Lower lobe of right lung (tissue), 2 donors: ENCODE results near the gene CDH1. TPM values are rescaled to one million over a fixed set of nuclear protein-coding genes. Genes with fewer than 3 reads are reported as not detected.
A peak's percentile ranks its signal among the peaks of the same experiment; 100 is the strongest.

Source experiments
- ATAC-seq, 2 donors: fragments of 200-7000 bp; cut with Tn5 transposase; one replicate each; pipeline ENCODE4 v1.9.1; 2020 to 2022; ENCODE audit warnings: mild to moderate bottlenecking in 2 of 2, moderate library complexity in 2 of 2
- DNase-seq: peaks from one replicate; pipeline ENCODE4 v3.0.0-alpha.2; 2020
- H3K27ac ChIP-seq: fragments of 200-600 bp; one replicate; pipeline ENCODE4 v1.8.0; 2022
- H3K27me3 ChIP-seq: fragments of 200-600 bp; one replicate; pipeline ENCODE4 v1.8.0; 2022; ENCODE audit warnings: low read depth
- H3K36me3 ChIP-seq: fragments of 200-600 bp; one replicate; pipeline ENCODE4 v1.8.0; 2022; ENCODE audit warnings: mild to moderate bottlenecking
- H3K4me1 ChIP-seq: fragments of 200-600 bp; one replicate; pipeline ENCODE4 v1.8.0; 2022
- H3K4me3 ChIP-seq: fragments of 200-600 bp; one replicate; pipeline ENCODE4 v1.8.0; 2022; ENCODE audit warnings: mild to moderate bottlenecking
- H3K9me3 ChIP-seq: fragments of 200-600 bp; one replicate; pipeline ENCODE4 v1.8.0; 2022
- CTCF ChIP-seq: fragments of 200-600 bp; IDR thresholded peaks from one replicate; pipeline ENCODE4 v1.8.0; 2022; ENCODE audit warnings: antibody characterized with exemption, mild to moderate bottlenecking
- intact Hi-C: fragments of 100-400 bp; cut with DNase I; formaldehyde crosslinking; loops from one replicate; pipeline ENCODE4 v1.11.0; 2022
- total RNA-seq: library from RNA; stranded (reverse); fragmentation: NEBNext Ultra II Directional; extraction: Animal tissue kit (Norgen Biotek cat#: 25700); gene quantifications from one replicate; pipeline ENCODE4 v1.2.1, GENCODE V29; 2021
- donor health status: DM: no; HTN: yes; CAD: no; lungs with severe emphysema.

CDH1 gene
- total RNA-seq, 1 donor from 2014 or later: 127 TPM

GRCh38 chr16:68776821-68777485 lies 39.9 kb downstream of the CDH1 start:
- Histone ChIP-seq H3K27ac (no peak overlapping the region), H3K27me3 (no peaks in the 10 kb centered on the region), H3K36me3 (no peaks in the 10 kb centered on the region), H3K9me3 (no peaks in the 10 kb centered on the region), H3K4me3 (no peak overlapping the region), H3K4me1 (peaks cover 28% of the 10 kb centered on the region)
- ATAC-seq (no peak), DNase-seq (no peak)
- no peak for TF ChIP-seq CTCF
- intact Hi-C loops: no loop called here

GRCh38 chr16:68778551-68779231 lies 41.6 kb downstream of the CDH1 start:
- H3K27ac ChIP-seq: peak overlapping the region; percentile 36
- DNase-seq (no peak), ATAC-seq (peak; percentile 56 to 87)
- H3K4me1 ChIP-seq: peaks cover 40% of the 10 kb centered on the region
- intact Hi-C loops: no loop called here
- H3K27me3 ChIP-seq: no peaks in the 10 kb centered on the region
- TF ChIP-seq CTCF: no peak
- H3K9me3 ChIP-seq: no peaks in the 10 kb centered on the region
- H3K36me3 ChIP-seq: no peaks in the 10 kb centered on the region
- no peak overlapping the region for H3K4me3 ChIP-seq

GRCh38 chr16:68779891-68780290 lies 42.8 kb downstream of the CDH1 start:
- ATAC-seq (peak; percentile 34 to 42), DNase-seq (no peak)
- Histone ChIP-seq H3K27ac (peak overlapping the region; percentile 36), H3K27me3 (no peaks in the 10 kb centered on the region), H3K4me1 (peaks cover 40% of the 10 kb centered on the region), H3K4me3 (no peak overlapping the region), H3K9me3 (no peaks in the 10 kb centered on the region), H3K36me3 (no peaks in the 10 kb centered on the region)
- intact Hi-C loops: no loop called here
- TF ChIP-seq CTCF: no peak

GRCh38 chr16:68781784-68782183 lies 44.7 kb downstream of the CDH1 start:
- Histone ChIP-seq H3K27ac (peak overlapping the region; percentile 31), H3K4me1 (peaks cover 36% of the 10 kb centered on the region)
- intact Hi-C loops: no loop called here

More at GRCh38 chr16:68781784-68782183, 44.7 kb downstream of the CDH1 start:
- no peaks in the 10 kb centered on the region for H3K27me3 ChIP-seq
- H3K36me3 ChIP-seq: no peaks in the 10 kb centered on the region
- ATAC-seq: no peak
- no peak for TF ChIP-seq CTCF
- no peak for DNase-seq
- H3K4me3 ChIP-seq: no peak overlapping the region
- no peaks in the 10 kb centered on the region for H3K9me3 ChIP-seq
